ENCODE measurements around the gene WIF1. TPM values are rescaled to one million over a fixed set of nuclear protein-coding genes. Genes with fewer than 3 reads are reported as not detected.

WIF1 gene
- total and polyA plus RNA-seq, 10 of the 15 experiments (the other 5 are each of a cell fraction or from before 2014, with no cell fraction given), result 0.04 to 0.05 (median 0.05) TPM; not detected in 7

GRCh38 chr12:65169320-65170208 lies 48.5 kb upstream of the WIF1 start, which contains the start of gene LEMD3 (continued):
- TF ChIP-seq E4F1 (IDR thresholded peaks at IDR 0.05; ENCODE audit: borderline replicate concordance, partially characterized antibody) (no peak), SPI1 (IDR thresholded peaks at IDR 0.05; ENCODE audit: borderline replicate concordance, insufficient read depth, low read depth, low read length) (no peak), EGR1 (IDR thresholded peaks at IDR 0.05; ENCODE audit: borderline replicate concordance in 1 of 2, low read depth in 2 of 2, low read length in 2 of 2) (peak in 1 of 2 experiments; percentile 59; a peak in 1 of 3 replicates), MTA3 (IDR thresholded peaks at IDR 0.05; ENCODE audit: borderline replicate concordance, low read length) (no peak), CBX5 (IDR thresholded peaks at IDR 0.05; ENCODE audit: low read depth) (0 out of 2 replicates have a peak, but pooled peaks have one; percentile 64), RBBP5 (conservative IDR thresholded peaks at IDR 0.05) (no peak), HDGF (IDR thresholded peaks at IDR 0.05) (peak; percentile 93), MYC (IDR thresholded peaks at IDR 0.05; ENCODE audit: insufficient read depth, insufficient read length, insufficient replicate concordance, low read length, severe bottlenecking) (no peak), NR2C1 (IDR thresholded peaks at IDR 0.05) (peak; percentile 37; the same call in 1 of the 2 replicates), ZNF622 (IDR thresholded peaks at IDR 0.05) (no peak), YBX1 (IDR thresholded peaks at IDR 0.05) (no peak), EP300 (IDR thresholded peaks at IDR 0.05; ENCODE audit: borderline replicate concordance in 1 of 2, control insufficient read depth in 1 of 2, low read depth in 2 of 2, low read length in 2 of 2) (peak in 1 of 2 experiments; percentile 16; a peak in 1 of 4 replicates), SREBF1 (IDR thresholded peaks at IDR 0.05; ENCODE audit: low read length) (no peak), MEF2A (IDR thresholded peaks at IDR 0.05; ENCODE audit: insufficient read depth, low read depth, low read length) (0 out of 2 replicates have a peak, but pooled peaks have one; percentile 12), ELK1 (IDR thresholded peaks at IDR 0.05; ENCODE audit: low read depth, low read length) (peak; percentile 97), RAD51 (IDR thresholded peaks at IDR 0.05) (peak; percentile 82), SMAD1 (IDR thresholded peaks at IDR 0.05; ENCODE audit: low read depth, partially characterized antibody) (peak; percentile 6), CTCF (IDR thresholded peaks at IDR 0.05 in 2 of 3, conservative IDR thresholded peaks at IDR 0.05 in 1 of 3; ENCODE audit: control insufficient read depth in 2 of 3, extremely low read depth in 1 of 3, insufficient read depth in 1 of 3, low read depth in 3 of 3, low read length in 3 of 3) (no peak), ZNF384 (IDR thresholded peaks at IDR 0.05; ENCODE audit: borderline replicate concordance, low read depth, low read length) (no peak), IRF3 (IDR thresholded peaks at IDR 0.05) (no peak), RELA (IDR thresholded peaks at IDR 0.05; ENCODE audit: borderline replicate concordance, partially characterized antibody) (no peak), SIN3A (IDR thresholded peaks at IDR 0.05; ENCODE audit: low read depth, low read length) (peak; percentile 64; the same call in 1 of the 2 replicates), SMARCA5 (IDR thresholded peaks at IDR 0.05) (no peak)
